ENCODE results near the gene DIPK1B. TPM values are rescaled to one million over a fixed set of nuclear protein-coding genes. Genes with fewer than 3 reads are reported as not detected.
"Not testable (repeated sequence)": the region's sequence is repeated elsewhere in the genome, so short reads cannot be mapped to it uniquely, and the experiment has no call there.

DIPK1B gene
- total RNA-seq, 1 experiment from 2014 or later, result 65.0 TPM

DNA sequence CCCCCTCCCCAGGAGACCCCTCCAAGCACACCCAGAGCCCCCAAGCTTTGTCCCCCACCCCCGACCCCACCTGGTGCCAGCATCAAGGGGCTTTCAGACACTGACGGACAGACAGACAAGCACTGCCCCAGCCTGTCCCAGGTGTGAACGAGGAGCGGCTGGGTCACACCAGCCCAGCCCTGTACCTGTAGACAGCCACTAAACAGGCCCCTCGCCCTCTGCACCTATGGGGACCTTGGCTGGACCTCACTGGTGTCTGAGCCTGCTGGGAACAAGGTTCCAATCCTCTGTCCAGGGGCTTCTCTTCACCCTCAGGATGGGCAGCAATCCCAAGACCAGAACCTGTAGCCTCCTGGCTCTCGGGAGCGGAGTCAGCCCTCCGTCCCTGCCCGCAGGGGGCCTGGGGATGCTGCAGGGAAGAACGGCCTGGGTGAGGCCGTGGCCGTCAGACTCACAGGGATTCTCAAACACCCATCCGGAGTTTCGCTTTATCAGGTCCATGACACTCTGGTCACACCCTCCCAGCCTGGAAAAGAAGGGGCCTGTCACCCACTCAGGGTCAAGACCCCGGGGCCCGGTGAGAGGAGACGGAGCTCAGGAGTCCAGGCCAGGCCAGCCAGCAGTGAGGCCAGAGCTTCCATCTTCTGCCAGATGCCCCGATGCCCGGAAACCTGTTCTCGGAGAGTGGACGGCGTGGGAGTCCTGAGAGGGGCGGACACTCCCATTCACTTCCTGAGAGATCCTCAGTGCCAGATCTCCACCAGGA lies 33.2 kb downstream of the DIPK1B start:
- DNase-seq (ENCODE audit: low spot score), result no peak
- in situ Hi-C loops (cut with HindIII; ENCODE audit: low sequenced_read_pairs), result no loop called here

DNA sequence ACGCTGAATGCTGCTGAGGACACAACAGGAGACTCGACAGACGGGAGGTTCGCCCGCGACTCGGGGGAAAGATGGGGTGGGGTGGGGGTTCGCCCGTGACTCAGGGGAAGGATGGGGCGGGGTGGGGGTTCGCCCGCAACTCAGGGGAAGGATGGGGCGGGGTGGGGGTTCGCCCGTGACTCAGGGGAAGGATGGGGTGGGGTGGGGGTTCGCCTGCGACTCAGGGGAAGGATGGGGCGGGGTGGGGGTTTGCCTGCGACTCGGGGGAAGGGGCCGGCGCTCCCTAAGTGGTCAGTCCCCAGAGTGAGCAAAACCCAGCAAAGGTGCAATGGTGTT lies 33.8 kb downstream of the DIPK1B start:
- in situ Hi-C loops (cut with HindIII; ENCODE audit: low sequenced_read_pairs), result no loop called here
- DNase-seq (ENCODE audit: low spot score), result no peak

DNA sequence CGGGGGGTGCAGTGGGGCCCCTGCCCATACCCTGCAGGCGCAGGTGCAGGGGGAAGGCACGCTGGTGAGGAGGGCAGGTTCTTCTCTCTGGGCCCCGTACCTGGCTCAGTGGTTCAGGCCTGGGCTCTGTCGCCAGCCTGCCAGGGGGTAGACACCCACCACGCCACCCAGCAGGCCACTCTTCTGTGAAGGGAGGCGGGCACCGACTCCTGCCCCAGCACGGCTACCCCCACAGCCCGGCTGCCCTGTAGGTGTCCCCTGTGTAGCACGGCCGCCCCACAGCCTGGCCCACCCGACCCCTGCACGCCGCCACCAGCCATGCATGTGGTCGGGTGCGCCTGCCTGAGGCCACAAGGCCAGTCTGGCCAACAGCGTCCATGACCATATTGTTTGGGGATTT lies 34.2 kb downstream of the DIPK1B start:
- DNase-seq (ENCODE audit: low spot score), result no peak
- in situ Hi-C loops (cut with HindIII; ENCODE audit: low sequenced_read_pairs), result no loop called here

DNA sequence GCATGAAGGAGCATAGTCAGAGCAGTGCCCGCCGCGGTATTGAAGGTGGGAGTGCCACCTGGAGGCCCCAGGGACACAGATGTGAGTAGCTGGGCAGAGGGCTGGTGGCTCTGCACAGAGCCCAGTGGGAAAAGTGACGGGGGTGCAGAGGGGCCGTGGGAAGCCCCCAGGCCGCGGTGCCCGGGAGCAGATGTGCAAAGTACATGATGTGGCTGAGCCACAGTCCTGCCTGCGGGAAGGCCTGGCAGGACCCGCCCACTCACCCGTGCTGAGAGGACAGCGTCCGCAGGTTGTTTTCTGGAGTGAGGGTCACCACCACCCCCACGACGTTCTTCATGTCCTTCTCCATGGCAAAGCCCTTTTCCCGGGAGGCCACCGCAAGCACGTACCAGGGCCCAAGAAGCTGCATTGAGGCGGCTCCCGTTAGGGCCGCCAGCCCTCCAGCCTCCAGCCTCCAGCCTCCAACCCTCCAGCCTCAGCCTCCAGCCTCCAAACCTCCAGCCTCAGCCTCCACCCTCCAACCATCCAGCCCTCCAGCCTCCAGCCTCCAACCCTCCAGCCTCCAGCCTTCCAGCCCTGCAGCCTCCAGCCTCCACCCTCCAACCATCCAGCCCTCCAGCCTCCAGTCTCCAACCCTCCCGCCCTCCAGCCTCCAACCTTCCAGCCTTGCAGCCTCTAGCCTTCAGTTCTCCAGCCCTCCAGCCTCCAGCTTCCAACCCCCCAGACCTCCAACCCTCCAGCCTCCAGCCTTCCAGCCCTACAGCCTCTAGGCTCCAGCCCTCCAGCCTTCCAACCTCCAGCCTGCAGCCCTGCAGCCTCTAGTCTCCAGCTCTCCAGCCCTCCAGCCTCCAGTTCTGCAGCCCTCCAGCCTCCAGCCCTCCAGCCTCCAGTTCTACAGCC lies 35.0 kb downstream of the DIPK1B start:
- no peak for DNase-seq (ENCODE audit: low spot score)
- in situ Hi-C loops (cut with HindIII; ENCODE audit: low sequenced_read_pairs), result no loop called here

DNA sequence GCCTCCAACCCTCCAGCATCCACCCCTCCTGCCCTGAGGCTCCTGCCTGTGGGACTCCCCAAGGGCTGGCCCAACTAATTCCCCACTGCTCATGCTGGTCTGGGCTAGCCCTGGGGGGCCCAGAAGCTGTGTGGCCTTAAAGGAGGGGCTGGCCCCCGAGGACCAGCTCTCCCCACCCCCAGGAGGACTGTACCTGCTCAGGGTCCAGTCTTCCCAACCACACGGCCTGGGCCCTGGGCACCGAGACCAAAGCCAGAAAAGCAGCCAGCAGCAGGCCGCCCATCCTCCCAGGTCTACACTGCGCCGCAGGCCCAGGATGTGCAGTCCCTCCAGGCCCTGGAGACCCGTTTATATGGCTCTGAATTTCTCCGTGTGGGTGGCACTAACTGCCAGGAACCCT lies 35.8 kb downstream of the DIPK1B start, which contains the start of gene LCN6:
TSS of gene LCN6 (minus strand) at position 325 of the 400 bp plus-strand sequence. CDS start at position 283, 42 bp downstream.
- in situ Hi-C loops (cut with HindIII; ENCODE audit: low sequenced_read_pairs), result no loop called here
- no peak for DNase-seq (ENCODE audit: low spot score)

DNA sequence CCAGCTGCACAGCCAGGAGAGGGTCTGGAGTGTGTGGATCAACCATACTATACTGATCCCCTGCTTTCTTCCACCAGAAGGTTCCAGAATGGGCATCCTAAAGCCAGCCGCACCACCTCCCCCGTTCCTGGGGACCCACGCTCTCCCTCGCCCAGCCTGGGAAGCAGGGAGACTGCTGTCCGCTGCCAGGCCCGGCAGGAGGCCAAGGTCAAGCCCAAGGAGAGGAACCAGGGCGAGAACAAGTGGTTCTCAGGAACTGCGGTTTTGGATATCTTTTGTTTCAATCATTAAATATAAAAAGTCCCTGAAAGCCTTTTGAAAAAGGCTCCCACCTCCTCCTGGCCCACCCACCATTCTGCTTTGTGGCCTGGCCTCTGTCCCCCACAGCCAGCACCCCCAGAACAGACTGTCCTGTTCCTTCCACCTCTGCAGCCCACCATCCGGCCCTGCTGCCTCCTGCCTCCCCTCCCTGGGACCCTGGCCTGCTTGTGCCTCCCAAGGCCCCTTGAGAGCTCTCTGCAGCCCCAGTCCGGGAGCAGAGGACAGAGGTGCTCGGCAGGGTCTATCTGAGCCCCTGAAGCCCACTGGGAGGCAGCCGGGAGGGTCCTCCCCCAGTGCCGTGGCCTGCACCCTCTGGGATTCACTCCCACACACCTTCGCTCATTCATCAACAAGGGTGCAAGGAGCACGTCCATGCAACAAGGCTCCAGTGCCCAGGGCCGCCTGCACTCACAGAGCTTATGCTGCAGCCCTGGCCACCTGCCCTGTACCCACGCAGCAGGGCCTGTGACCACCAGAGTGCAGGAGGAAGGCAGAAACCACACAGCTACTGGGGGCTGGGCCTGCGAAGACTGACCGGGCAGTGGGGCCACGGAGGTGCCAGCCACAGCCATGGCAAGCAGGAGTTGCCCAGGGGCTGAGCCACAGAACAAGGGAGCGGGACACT lies 36.6 kb downstream of the DIPK1B start:
- in situ Hi-C loops (cut with HindIII; ENCODE audit: low sequenced_read_pairs), result no loop called here
- DNase-seq (ENCODE audit: low spot score), result no peak

DNA sequence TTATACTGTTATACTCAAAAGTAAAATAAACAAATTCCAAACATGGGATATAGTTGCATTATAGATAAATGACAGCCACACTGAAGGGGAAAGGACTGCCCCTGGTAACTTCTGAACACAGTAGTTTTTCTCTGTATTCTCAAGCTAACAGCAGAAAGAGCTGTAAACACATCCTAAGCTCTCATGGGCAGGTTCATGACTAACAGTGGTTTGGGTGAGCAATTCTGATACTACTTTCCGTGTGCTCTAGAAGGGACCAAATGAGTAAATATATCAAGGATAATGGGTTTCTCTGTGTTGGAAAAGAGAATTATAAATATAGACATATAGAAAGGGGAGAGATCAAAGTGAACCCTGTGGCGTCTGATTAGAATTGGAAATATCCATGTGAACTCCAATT lies 38.2 kb downstream of the DIPK1B start:
- no peak for DNase-seq (ENCODE audit: low spot score)
- in situ Hi-C loops (cut with HindIII; ENCODE audit: low sequenced_read_pairs), result no loop called here

DNA sequence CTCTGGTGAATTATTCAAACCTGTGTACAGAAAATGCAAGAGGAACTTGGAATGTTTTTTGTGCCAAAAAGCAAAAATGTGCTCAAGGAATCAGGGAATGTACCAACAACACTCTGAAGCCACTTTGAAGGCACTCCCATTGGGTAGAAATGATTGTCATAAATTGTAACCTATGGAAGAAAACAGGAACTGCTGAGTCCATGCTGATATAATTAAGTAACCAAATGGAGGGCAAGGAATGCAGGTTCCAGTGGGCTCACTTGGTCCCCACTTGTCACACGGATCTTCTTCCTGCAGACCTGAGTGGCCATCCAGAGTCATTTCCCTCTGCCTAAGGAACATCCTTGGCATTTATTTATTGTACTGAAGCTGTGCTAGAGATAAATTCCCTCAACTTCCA lies 38.9 kb downstream of the DIPK1B start:
- DNase-seq (ENCODE audit: low spot score), result no peak
- in situ Hi-C loops (cut with HindIII; ENCODE audit: low sequenced_read_pairs), result no loop called here

DNA sequence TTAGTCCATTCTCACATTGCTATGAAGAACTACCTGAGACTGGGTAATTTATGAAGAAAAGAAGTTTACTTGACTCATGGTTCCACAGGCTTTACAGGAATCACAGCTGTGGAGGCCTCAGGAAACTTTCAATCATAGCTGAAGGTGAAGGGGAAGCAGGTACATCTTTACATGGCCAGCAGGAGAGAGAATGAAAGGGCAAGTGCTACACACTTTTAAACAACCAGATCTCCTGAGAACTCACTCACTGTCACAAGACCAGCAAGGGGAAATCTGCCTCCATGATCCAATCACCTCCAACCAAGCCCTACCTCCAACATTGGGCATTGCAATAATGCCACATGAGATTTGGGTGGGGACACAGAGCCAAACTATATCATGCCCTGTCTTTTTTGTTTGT lies 39.4 kb downstream of the DIPK1B start:
- in situ Hi-C loops (cut with HindIII; ENCODE audit: low sequenced_read_pairs), result no loop called here
- no peak for DNase-seq (ENCODE audit: low spot score)

DNA sequence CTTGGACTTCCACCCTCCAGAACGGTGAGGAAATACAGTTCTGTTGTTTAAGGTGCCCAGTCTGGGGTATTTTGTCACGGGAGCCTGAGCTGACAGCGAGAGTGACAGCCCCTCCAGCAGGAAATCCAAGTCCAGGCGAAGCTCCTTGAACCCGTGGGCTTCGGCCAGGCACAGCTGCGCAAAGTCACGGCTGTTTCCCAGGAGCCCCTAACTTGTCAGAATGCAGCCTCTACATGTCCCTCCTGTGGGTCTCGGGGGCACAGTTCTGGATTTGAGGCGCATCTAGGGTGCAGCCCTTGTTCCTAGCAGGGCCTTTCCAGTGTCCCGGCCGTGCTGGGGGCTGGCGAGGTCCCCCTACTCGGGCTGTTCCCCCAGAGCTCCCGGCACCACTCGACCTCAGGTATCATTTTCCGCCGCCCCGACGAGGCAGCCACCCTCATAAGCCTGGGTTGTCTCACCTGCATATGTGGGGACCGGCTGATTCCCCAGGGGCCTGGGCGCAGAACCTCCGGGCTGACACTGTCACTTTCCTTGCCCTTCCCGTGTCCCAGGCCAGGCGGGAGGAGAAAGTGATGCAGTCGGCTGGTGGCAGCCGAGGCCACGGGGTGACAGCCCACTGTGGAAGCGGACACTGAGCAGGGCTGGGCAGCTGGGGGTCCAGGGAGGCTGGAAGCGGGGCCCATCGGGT lies 41.1 kb downstream of the DIPK1B start:
- no peak for DNase-seq (ENCODE audit: low spot score)
- in situ Hi-C loops (cut with HindIII; ENCODE audit: low sequenced_read_pairs), result no loop called here

DNA sequence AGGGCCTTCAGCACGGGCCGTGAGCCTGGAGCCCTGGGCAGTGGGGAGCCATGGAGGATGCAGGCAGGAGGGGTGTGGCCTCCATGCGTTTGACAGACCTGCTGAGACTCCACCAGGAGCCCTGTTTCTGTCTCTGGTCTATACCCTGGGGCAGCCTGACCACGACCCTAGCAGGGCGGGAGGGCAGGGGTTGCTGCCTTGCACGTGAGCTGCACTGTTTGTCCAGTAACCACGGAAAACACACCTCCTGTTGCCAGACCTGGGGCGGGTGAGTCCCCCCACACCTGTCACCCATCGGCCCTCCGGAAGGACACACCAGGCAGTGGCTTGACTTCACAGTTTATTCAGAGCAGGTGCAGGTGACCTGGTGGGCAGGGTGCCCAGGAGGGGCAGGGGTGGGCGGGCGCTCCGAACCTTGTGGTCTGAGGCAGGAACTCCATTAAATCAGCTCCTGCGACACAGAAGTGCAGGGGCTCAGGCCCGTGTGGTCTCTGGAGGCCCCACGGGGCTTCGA lies 41.7 kb downstream of the DIPK1B start:
- no peak for DNase-seq (ENCODE audit: low spot score)
- in situ Hi-C loops (cut with HindIII; ENCODE audit: low sequenced_read_pairs), result no loop called here

DNA sequence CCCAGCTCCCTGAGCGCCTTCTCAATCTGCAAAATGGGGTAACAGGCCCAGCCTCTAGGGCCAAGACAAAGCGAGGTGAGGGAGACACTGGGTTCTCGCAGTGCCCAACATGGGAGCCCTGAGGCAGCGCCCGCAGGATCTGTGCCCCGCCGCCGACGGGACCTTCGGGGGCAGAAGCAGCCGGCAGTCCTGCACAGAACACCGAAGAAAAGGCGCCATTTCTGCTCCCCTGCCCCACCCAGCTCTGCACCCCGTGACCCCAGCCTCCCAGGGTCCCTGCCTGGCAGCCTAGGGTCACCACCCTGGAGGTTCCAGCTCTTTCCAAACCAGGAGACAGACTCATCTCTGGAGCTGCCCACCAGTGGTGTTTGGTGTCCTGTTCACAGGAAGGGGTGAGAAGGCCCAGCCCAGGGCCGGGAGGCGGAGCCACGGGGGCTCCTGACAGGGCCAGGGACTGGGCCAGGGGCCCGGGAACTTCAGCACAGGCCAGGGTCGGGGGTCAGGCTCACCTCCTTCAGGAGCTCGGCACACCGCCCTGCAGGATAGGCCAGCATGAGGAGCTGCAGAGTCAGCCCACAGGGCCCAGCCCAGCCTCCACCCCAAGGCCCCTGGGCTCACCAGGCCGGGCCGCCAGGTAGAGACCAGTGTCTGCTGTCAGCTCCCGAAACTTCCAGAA lies 42.4 kb downstream of the DIPK1B start:
- in situ Hi-C loops (cut with HindIII; ENCODE audit: low sequenced_read_pairs), result no loop called here
- no peak for DNase-seq (ENCODE audit: low spot score)

DNA sequence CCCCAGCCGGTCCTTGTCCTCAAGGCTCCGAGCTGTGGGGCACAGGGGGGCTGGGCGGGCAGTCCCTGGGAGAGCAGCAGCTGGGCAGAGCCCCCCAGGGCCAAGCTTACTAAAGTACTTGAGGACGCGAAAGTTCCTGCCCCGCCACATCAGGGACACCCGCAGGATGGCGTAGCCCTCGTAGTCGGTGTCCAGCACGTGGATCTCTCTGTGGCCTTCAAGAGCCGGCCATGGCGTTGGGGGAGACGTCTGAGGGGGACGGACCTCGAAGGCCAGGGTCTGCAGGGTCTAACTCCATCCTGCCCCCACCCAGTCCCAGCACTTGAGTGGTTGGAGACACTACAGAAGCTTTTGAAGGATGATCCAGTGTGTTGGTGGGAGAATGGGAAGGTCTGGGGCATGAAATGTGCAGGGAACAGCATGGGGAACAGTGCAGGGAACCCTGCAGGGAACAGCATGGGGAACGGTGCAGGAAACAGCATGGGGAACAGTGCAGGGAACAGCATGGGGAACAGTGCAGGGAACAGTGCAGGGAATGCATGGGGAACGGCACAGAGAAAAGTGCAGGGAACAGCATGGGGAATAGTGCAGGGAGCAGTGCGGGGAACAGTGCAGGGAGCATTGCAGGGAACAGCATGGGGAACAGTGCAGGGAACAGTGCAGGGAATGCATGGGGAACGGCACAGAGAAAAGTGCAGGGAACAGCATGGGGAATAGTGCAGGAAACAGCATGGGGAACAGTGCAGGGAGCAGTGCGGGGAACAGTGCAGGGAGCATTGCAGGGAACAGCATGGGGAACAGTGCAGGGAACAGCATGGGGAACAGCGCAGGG lies 43.1 kb downstream of the DIPK1B start:
- DNase-seq (ENCODE audit: low spot score); in situ Hi-C loops (cut with HindIII; ENCODE audit: low sequenced_read_pairs): not testable (repeated sequence)

DNA sequence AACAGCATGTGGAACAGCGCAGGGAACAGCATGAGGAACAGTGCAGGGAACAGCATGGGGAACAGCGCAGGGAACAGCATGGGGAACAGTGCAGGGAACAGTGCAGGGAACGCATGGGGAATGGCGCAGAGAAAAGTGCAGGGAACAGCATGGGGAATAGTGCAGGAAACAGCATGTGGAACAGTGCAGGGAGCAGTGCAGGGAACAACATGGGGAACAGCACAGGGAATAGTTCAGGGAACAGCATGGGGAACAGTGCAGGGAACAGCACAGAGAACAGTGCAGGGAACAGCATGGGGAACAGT lies 43.7 kb downstream of the DIPK1B start:
- no peak for DNase-seq (ENCODE audit: low spot score)
- in situ Hi-C loops (cut with HindIII; ENCODE audit: low sequenced_read_pairs), result no loop called here

DNA sequence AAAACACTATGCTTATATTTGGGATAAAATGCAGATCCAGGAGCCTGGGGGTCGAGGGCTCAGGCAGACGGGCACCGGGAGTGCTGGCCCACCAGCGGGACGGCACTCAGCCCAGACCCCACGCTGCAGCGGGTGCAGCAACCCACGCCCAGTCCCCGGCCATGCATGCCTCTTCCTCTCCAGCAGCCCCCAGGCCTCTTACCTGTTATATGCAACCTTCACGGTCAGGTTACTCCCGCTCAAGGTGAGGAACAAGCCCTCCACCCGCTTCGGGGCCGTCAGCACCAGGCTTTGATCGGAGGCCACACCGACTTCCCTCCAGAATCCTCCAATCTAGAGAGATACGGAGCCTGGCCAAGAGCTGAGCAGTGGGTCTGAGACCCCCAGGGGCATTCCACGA lies 44.5 kb downstream of the DIPK1B start:
- in situ Hi-C loops (cut with HindIII; ENCODE audit: low sequenced_read_pairs), result no loop called here
- no peak for DNase-seq (ENCODE audit: low spot score)

DNA sequence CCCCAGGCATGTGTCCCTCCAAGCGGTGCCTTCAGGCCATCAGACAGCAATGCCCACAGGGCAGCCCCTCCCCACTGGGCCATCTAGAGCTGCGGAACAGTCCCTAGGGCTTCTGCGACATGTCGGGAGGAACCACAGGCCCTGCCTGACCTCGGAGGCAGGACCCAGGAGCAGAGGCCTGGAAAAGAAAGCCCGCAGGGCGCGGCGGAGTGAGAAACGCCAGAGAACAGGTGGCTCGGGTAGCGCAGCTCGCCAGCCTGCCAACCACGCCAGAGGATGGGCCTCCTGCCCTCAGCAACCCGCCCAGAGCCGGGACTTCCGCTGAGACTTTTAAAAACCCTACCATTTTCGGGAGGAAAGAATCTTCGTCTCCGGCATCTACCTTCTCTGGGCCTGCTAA lies 45.0 kb downstream of the DIPK1B start:
- DNase-seq (ENCODE audit: low spot score), result peak; percentile 82
- in situ Hi-C loops (cut with HindIII; ENCODE audit: low sequenced_read_pairs), result no loop called here

DNA sequence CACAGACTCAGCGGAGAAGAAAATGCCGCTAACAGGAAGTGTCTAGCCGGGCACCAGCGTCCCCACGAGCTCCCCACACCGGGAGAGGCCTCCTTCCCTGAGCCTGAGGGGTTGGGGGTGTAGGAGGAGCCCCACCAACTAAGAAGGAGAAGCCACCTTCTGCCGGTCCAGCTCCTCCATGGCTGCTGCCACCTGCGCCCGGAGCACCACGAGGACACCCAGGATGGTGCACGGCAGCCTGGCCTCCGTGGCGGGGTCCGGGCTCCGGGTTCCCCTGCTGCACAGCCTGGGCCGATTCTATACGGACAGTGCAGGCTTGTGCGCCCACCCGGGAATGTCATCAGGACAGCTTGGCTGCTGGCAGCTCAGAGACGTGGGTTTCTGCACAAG lies 45.4 kb downstream of the DIPK1B start:
- in situ Hi-C loops (cut with HindIII; ENCODE audit: low sequenced_read_pairs), result no loop called here
- no peak for DNase-seq (ENCODE audit: low spot score)

DNA sequence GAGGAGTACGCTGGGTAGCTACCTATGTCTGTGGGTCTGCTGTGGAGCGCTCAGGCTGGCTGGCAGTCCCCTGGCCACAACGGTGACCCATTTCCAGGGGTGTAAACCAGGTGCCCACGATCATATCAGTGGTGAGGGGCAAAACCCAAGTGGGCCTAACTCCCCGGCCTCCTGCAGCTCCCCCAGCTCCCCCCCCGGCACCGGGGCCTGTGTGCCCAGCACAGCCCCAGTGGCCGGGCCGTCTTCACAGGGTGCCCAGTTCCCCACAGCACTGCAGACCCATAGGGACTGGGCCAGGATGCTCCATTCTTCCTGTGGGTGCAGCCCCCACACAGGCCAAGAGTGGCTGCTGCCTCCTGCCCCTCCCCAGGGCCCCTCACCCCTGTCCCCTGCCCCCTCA lies 46.6 kb downstream of the DIPK1B start:
- DNase-seq (ENCODE audit: low spot score), result no peak
- in situ Hi-C loops (cut with HindIII; ENCODE audit: low sequenced_read_pairs), result no loop called here
